LNCAP (cell line): ENCODE data around the gene ATXN7.

Source experiments
- CTCF ChIP-seq: fragments of 450-650 bp; IDR thresholded peaks from 2 replicates; pipeline ENCODE4 v1.5.1; 2017; ENCODE audit warnings: mild to moderate bottlenecking

The ATXN7 gene

GRCh38 chr3:63945558-63946096, 82.0 kb downstream of the ATXN7 start:
- TF ChIP-seq CTCF = no peak

- no peak for TF ChIP-seq CTCF
These were observed 83.1 kb downstream of the ATXN7 start for GRCh38 chr3:63946753-63947152.

GRCh38 chr3:63947594-63947993, 83.9 kb downstream of the ATXN7 start:
- TF ChIP-seq CTCF = no peak

- TF ChIP-seq CTCF = no peak
These were observed 85.3 kb downstream of the ATXN7 start for GRCh38 chr3:63949005-63949404.

GRCh38 chr3:63950698-63951097, 87.0 kb downstream of the ATXN7 start:
- no peak for TF ChIP-seq CTCF

- no peak for TF ChIP-seq CTCF
These were observed 88.0 kb downstream of the ATXN7 start for GRCh38 chr3:63951492-63952247.

GRCh38 chr3:63952248-63952594, 88.6 kb downstream of the ATXN7 start:
- no peak for TF ChIP-seq CTCF

GRCh38 chr3:63954182-63954581, 90.5 kb downstream of the ATXN7 start:
- TF ChIP-seq CTCF = no peak
